GM21786 (cell line): ENCODE results near the gene COL5A1.

Experiments used
- ATAC-seq: cut with Tn5 transposase; IDR thresholded peaks from one replicate; pipeline ENCODE4 v1.9.1; 2021; ENCODE audit not compliant: unreplicated experiment

The COL5A1 gene

DNA sequence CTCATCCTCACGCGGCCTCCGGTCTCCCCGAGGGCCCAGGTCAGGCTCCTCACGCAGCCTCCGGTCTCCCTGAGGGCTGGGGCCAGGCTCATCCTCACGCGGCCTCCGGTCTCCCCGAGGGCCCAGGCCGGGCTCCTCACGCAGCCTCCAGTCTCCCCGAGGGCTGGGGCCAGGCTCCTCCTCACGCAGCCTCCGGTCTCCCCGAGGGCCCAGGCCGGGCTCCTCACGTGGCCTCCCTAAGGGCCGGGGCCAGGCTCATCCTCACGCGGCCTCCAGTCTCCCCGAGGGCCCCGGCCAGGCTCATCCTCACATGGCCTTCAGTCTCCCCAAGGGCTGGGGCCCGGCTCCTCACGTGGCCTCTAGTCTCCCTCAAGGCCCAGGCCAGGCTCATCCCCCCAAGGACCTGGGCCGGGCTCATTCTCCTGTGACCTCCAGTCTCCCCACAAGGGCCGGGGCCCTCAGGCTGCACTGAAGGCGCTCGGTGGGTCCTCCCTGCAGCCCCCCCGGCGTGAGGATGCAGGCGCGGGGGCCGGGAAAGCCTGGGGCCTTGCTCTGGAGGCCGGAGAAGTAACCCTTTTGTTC, 187.8 kb downstream of the COL5A1 start:
- no peak for ATAC-seq

DNA sequence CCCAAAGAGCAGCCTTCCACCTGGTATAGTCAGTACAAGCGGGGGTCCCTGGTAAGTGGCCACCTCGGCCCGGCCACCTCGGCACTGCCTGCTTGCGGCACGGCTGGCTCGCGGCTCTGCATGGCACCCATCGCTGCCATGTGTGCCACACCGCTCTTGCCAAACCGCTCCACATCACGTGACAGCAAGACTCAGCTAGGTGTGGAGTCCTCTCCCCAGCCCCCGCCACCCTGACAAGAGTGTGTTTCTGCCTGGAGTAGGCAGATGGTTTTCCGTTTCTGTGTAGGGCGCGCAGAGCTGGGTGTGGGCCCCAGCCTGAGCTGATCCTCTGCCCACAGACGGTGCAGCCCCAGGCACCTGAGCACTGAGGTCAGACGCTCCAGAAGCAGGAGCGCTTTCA, 188.5 kb downstream of the COL5A1 start:
- no peak for ATAC-seq

DNA sequence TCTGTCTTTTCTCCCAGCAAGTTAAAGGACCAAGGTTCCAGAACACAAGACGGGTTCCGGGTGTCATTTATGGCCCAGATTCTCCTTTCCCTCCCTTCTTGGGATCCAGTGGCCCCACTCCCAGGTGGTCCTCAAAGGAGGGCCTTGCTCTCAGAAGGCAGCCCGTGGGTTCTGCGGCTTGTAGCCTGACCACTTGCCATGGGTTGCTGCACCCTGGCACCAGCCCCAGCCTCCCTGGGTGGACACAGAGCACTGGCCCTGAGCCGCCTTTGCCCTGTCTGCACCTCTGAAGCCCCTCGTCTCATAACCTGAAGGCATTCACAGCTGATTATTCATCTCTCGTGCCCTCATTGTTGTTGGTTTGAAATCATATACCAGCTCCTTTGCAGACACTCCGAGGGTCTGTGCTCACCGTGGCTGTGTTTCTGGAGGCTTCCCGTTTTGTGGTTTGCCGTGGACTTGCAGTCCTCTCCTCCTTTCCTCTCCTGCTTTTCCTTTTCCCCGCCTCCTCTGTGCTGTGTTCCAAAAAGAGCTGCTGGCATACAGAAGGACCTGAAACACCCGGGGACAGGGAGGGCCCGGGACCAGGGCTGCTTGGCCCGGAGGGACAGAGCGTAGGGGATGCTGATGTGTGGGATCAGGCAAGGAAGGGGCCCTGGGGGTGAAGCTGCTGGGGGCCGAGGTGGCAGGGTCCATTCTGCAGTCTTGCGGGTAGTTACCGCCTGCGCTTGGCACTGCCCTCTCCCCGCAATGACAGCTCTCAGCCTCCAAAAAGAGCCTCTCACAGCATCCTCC, 189.5 kb downstream of the COL5A1 start:
- ATAC-seq, result no peak

DNA sequence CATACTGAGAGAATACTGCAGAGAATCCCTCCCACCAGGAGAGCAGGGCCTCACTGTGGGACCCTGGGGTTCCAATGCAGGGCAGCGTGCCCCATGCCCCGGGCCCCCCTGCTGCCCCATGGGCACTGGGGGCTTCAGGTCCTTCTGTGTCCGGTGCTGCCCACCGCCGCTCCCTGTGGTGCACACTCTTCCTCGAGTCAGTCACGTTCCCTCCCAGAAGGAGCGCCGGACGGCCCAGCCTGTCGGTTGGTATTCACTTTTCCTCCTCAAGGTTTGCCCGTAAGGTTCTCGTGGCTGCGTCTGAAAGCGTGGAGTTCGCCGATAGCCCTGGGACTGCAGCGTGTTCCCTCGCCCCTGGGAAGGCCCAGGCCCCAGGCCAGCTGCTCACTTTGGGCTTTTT, 190.9 kb downstream of the COL5A1 start:
- no peak for ATAC-seq

DNA sequence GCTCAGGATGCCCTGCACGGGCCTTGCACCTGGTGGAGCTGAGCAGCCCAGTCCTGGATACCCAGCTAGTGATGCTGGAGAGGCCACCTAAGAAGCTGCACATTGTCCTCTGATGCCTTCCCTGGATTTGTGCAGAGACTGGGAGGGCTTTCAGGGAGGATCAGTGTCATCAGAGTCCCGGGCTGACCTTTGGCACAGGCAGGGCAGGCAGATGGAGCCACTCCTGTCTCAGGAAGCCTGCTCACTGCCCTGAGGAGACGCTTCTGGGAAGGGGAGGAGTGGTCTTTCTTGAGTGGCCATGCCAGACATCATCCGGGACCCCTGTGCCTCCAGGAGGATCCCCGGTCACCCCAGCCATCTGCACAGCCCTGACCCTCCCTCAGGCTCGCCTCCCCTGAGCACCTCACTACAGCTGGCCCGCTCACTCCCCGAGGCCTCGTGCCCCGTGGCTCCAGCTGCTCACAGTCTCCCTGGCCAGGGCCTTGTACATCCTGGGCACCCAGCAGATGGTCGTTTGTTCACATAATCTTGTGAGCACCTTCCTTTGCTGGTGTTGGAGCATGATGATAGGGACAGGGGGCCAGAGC, 191.8 kb downstream of the COL5A1 start:
- ATAC-seq, result no peak

DNA sequence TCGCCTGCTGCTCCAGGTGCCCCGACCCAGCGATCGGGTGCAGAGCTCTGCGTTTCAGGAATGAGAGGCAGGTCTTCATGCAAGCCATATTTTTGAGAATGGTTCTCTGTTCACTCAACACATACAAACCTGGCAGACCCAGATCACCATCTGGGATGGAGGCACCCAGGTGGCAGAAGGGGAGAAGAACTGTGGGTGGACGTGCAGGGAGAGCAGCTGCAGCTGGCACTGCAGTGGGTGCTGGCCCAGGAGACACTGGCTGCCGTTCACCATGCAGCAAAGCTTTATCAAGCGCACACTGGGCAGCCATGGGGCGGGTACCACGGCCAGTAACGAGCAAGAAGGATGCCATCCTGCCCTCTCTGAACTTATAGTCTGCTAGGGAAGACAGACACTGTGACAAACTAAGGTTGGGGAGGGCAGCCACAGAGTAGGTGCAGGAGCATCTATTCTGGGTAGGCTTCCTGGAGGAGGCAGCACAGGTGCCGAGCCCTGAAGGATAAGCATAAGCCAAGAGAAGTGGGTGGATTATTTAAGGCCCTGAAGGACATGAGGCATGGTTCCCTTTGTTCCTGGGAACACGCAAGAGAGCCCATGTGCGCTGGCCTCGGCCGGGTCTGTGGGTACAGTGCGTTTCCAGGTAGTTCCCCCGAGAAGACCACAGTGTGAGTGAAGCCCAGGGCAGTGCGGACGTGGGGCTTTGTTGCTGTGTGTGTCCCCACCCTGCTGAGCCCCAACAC, 192.8 kb downstream of the COL5A1 start:
- ATAC-seq, result no peak

DNA sequence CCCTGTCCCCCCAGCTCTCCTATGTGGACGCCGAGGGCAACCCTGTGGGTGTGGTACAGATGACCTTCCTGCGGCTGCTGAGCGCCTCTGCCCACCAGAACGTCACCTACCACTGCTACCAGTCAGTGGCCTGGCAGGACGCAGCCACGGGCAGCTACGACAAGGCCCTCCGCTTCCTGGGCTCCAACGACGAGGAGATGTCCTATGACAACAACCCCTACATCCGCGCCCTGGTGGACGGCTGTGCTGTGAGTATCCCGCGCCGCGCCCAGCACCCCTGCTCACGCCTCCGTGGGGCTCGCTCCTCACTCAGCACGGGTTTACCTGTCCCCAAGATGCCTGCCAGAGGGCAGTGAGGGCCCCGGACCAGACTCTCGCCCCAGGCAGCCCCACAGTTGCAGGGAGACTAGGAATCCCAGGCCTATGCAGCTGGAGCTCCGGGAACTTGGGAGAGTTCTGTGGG, 193.4 kb downstream of the COL5A1 start:
- no peak for ATAC-seq

DNA sequence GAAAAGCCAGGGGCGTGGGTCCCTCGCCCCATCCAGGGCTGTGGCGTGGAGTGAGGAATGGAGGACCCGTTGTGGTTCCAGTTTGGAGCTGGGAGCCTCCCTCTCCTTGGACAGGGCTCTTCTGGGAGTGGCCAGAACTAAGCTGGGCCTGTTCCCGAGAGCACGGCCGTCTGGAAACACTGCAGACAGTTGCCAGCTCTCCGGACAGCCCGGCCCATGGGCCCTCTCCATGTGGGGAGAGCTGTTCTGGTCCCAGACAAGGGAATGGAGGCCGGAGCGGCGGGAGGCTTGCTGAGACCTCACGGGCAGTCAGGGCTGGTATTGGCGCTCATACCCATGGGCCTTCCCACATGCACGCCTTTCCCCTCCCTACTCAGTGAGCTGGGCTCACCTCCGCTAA, 193.8 kb downstream of the COL5A1 start:
- ATAC-seq, result no peak

DNA sequence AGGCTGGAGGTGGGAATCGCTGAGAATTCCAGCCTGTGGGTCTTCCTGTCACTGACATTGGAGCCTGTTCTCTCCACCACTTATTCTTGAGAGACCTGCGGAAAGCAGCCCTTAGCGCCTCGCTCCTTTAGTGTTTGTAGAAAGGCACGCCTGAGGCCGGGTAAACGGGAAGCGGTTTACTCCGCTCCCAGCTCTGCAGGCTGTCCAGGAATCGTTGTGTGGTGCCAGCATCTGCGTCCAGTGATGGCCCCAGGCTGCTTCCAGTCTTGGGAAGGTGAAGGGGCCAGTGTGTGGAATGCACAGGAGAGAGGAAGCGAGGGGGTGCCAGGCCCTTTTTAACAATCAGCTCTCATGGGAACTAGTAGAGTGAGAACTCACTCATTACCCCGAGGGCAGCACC, 194.4 kb downstream of the COL5A1 start:
- ATAC-seq, result no peak

DNA sequence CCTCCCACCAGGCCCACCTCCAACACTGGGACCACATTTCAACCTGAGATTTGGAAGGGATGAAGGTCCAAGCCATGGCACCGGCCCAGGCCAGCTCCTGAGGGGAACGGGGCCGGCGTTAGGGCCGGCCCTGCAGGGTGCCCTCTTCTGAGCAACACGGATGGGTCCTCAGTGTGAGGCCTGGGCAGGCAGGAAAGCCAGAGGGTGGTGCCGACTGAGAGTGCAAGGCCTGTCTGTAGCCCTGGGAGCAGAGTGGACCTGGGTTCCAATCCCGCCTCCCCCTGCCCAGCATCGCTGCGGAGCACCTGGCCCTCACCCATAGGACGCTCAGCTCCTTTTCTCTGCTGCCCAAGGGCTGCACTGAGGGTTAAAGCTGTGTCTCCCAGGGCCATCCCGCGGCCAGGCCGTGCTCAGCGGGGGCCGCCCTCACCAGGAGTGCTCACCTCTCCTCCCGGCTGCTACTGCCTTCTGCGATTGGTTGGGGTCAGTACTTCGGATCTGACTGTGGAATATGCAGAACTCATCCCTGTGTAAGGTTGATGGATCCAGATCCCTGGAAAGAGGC, 194.9 kb downstream of the COL5A1 start:
- ATAC-seq, result no peak

DNA sequence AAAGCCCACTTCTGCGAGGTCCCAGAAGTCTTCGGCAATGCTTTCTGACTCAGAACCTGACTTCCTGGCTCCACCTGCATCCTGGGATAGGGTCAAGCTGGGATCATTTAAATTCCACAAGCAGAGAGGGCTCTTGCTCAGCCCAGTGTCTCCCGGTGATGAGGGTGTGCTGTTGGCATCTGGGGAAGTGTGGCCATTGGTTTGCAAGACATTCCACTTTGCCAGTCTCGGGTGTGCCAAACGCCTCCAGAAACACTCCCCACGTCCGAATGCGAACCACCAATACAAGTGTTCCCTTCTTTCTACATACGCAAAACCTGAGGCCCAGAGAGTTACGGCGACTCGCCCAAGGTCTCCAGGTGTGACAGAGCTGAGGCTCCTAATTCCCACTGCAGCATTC, 195.9 kb downstream of the COL5A1 start:
- no peak for ATAC-seq

DNA sequence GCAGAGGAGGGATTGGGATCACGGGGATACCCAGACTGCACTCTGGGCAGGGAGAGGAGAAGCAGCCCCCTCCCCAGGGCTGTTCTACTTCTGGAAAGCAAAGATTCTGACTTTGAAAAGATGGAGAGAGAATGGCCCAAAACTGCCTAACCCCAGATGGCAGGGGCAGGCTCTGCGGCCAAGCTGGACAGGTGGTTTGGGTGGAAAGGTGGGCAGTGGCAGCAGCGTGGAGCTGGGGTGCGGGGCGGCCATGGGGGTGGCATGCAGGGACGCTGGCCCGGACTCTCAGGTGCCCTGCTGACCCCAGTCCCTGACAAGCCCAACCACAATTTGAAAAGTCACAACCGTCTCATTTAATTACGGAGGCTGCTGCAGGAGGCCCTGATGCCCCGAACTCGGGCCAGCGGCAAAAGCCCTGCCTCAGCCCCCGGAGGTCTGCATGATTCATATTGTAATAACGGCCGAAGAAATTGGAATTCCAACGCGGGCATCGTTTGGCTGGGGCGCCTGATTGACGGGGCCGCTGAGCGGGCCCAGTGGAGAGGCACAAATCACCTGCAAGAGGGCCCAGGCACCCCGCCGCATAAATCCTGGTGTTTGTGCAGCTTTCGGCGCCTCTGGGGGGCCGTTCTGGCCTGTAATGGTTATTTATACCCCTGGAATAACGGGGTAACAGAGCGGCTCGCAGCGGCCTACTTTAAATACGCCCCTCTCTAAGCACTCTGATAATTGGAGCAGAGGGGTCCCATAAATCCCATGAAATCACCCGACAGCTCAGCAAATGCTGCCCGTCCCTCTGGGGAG, 197.2 kb downstream of the COL5A1 start:
- ATAC-seq, result no peak

DNA sequence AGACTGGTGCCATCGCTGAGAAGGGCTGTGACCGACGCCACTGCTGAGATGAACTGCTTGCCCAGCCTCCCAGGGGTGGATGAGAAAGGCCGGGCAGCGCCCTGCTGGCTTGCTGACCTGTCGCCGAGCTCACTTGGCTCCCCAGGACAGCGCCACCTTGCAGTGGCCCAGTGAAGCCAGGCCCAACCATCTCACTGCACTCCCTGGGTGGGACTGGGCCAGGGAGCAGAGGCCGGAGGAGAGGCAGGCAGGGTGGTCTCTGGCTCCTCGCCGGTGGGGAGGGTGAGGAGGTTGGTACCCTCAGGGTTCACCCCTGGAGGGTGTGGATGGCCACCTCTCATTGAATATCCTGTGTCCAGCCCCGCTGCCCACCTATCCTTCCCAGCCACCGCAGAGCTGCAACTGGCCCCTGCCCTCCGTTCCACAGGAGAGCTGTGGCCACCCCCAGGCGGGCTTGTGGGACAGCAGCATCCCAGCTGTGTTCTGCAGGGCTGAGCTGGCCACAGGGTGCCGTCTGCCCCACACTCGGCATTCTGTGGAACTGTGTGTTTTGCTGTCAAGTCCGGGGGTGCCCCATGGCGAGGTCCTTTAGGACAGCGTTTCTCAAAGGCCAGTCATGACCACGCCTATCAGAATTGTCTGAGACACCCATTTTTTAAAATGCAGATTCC, 198.0 kb downstream of the COL5A1 start:
- ATAC-seq, result no peak

DNA sequence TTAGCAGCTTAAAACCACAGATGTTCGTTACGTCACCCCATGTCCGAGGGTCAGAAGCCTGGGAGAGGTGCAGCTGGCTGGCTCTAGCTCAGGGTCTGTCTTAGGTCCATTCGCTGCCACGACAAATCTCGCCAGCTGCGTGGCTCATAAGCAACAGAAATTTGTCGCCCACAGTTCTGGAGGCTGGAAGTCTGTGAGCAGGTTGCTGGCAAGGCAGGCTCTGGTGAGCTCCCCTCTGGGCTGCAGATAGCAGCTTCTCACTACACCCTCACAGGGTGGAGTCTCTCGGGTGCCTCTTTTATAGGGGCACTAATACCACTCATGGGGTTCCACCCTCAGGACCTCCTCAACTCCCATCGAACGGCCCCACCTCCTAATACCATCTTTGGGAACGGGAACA, 198.9 kb downstream of the COL5A1 start:
- no peak for ATAC-seq

DNA sequence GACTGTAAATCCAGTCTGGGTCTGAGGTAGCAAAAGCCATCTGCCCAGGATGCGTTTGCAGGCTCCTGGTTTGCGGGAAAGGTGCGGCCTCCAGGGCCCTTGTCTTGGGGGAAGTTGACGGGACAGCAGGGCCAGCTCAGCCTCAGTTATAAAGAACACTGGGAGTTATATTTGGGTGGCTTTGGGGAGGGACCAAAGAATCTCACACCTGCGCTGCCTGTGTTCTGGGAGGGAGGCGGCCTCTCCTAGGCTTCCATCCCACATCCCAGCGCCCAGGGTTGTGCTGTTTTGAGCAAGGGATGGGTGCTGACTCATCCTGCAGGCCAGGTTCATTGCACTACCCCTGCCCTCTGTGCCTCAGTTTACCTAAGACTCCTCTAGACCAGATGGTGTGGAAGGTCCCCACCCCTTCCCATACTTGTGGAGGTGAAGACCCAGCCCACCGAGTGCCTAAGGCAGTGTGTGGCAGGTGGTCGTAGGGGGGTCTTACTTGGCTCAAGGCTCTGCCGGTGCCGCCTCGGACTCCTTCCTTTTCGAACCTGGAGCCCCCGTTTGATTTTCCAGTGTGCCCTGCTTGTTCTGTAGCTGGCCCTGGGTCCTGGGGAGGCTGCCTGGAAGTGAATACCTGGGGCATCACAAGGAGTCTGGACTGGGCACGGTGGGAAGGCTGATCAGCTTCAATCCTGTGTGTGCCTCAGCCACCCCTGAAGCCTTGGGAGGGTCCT, 199.7 kb downstream of the COL5A1 start:
- ATAC-seq, result no peak

DNA sequence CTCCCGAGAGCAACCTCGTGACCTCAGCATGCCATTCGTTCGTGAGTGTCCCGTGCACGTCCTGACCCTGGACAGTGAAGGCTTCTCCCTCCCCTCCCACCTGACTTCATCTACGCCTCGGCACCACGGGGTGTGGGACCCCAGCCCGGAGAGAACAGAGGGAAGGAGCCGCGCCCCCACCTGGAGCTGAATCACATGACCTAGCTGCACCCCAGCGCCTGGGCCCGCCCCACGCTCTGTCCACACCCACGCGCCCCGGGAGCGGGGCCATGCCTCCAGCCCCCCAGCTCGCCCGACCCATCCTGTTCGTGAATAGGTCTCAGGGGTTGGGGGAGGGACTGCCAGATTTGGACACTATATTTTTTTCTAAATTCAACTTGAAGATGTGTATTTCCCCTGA, 200.7 kb downstream of the COL5A1 start:
- ATAC-seq, result no peak

DNA sequence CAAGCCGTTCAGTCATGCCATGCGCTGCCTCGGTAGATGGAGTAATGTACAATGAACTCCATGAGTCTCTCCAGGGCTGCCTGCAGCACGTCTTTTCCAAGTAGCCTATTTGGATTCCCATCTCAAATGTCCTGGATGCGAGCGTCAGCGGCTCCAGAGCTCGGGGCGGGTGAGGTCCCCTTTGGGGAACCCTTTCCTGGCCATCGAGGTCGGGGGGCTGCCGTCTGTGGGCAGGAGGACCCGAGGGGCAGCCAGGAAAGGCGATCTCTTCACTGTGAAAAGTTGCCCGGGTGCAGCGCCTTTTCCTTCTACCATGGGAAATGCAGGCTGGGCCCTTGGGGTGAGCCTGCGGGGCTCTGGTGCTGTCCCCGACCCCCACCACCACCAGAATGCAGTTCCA, 202.1 kb downstream of the COL5A1 start:
- ATAC-seq, result no peak

DNA sequence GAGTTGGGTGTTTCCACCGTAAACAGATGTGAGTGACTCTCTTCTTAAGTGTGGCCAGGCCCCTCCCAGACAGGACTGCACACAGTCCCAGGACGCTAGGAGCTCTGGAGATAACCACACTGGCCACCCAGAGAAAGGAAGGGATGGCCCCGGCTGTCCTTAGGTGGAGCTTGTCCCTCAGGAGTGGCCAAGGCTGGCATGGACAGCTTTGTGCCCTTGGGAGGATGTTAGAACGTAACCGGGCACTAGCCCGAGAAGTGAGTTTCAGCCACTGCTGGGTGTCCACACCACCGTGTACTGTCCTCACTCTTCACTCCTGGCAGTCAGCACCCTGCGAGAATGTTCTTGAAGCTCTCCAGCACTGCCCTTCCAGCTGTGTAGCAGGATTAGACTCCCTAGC, 203.2 kb downstream of the COL5A1 start:
- no peak for ATAC-seq

DNA sequence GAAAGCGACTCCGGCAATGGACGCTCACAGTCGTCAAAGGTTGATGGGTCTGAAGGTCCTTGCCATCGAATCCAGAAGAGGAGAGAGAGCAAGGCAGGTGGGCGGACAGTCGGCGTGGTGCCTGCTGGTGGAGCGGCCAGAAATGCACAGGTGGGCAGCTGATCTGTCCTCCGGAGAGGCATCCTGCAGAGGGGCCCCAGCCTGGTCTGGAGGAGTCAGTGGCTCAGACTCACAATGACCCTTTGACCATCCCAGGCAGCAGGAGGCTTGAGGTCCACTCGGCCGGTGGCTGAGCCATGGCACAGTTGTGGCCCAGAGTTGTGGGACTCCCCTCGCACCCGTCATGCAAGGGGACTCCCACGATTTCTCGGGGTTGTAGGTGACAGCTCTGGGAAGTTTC, 204.6 kb downstream of the COL5A1 start:
- no peak for ATAC-seq
